ENCODE measurements around the gene RIMKLB. TPM values are rescaled to one million over a fixed set of nuclear protein-coding genes. Genes with fewer than 3 reads are reported as not detected.

The RIMKLB gene
- 1 to 10 TPM; 6.1 to 7.9 TPM for total RNA-seq
- polyA plus RNA-seq, result 4.3 TPM

DNA sequence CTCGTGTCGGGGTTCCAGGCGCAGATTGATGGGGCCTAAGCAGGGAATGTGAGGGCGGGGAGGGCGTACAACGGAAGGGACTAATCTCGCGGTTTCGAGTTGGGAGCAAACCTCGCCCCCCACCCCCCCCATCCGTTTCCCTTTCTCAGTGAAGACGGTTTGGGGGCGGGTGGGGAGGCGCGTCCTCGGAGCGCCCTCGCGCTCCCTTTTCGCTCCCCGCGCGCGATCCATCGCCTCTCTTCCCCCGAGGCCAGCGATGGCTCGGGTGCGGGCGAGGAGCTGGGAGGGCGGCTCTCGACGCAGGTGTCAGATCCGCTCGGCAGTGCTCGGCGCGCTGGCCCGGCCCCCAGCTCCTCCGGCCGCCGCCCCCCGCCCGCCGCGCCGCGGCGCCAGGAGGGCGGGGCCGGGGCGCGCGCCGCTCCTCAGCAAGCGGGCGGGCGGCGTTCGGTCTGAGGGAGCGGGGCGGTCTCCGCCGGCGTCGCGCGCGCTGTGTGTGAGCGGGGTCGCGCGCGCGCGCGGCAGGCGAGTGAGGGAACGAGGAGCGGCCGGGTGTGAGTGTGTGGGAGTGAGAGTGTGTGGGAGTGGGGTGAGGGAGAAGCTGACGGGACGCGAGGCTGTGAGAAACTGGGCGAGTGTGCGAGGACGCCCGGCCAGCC is at the start of gene RIMKLB:
Gene RIMKLB (plus strand): TSS at position 516 of the 656 bp plus-strand sequence. CDS start 15,876 bp downstream, outside the sequence.
- CTCF ChIA-PET, result interaction anchor here (0.7 to 1.0 kb wide), 2 partner anchors 153 to 351 kb away, joined by 3 to 4 read pairs; no protein-coding TSS in a partner anchor
- peaks cover 16% of the 10 kb centered on the region for H3K4me1 ChIP-seq (ENCODE audit: insufficient read depth, low read length)
- peak within 1 kb of the TSS; percentile 57 for H3K27ac ChIP-seq (ENCODE audit: low read depth, low read length)
- H3K4me3 Mint-ChIP-seq, result peak within 1 kb of the TSS; percentile 84 to 96 (median 88)
- H3K36me3 ChIP-seq (ENCODE audit: insufficient read depth, low read length), result no peaks in the 10 kb centered on the region
- DNase-seq, result peak; percentile 67 to 85 (median 71)
- H3K27ac Mint-ChIP-seq, result peak within 1 kb of the TSS; percentile 44 to 96 (median 87)
- no peaks in the 10 kb centered on the region for H3K27me3 Mint-ChIP-seq
- no peaks in the 10 kb centered on the region for H3K27me3 ChIP-seq (ENCODE audit: insufficient read depth, low read length, poor library complexity, severe bottlenecking)
- H3K9me3 Mint-ChIP-seq, result no peaks in the 10 kb centered on the region
- peak within 1 kb of the TSS; percentile 77 for H3K4me3 ChIP-seq (ENCODE audit: low read length)
- H3K36me3 Mint-ChIP-seq, result peaks cover 0 to 5% (median 4%) of the 10 kb centered on the region in 3 donors
- no peaks in the 10 kb centered on the region for H3K9me3 ChIP-seq (ENCODE audit: low read length)
- peaks cover 18 to 27% (median 26%) of the 10 kb centered on the region in 3 donors for H3K4me1 Mint-ChIP-seq
- POLR2A ChIA-PET, result interaction anchor here (1.1 kb wide), 2 partner anchors 217 to 252 kb away, joined by 3 to 4 read pairs; partner anchors contain the start of genes M6PR and PHC1

DNA sequence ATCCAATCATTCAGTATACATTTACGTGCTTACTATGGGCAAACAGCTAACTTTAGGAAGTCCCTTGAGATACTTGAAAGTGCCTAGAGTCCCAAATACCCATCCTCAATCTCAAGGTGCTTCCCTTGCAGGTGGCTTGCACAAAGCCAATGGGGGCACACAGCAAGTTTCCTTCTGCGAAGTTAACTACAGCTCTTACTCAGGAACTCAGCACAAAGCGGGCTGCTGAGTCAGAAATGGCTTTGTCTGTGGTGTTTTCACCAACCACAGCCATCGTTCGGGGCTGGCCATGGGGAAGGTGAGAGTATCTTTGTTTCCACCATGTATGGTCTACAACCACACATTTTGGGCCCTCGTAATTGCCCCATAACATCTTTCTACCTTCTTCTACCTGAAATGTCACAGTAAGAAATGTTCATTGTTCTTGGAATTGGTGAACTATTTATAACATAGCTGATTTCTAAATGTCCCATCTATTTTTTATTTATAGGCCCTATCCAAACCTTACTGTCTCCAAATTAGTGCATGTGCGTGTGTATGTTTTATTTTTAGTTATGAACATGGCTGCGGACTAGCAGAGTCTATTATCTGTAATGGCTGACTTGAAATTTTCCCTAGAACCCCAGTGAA is 49.1 kb upstream of the RIMKLB start:
- peak overlapping the region in 5 of 8 donors; percentile 8 to 72 (median 57) for H3K27ac Mint-ChIP-seq
- DNase-seq, result peak in 3 of 5 donors; percentile 2 to 69 (median 6)

DNA sequence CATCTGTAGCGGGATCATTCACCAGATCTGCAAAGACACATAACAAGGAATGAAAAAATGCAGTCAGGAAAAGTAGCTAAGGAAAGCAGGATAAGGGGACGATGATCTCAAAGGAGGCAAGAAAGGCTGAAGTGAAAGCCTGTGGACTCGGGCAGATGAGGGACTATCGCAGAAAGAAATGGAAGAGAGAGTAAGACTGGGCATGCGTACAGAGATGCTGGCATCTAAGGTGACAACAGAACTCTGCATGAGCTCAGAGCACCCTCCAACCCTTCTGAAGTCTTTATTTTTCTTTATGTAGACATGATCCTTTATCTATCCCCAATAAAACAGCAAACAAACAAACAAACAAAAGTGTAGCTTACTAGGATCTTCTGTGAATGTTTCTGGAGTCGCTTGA is 42.4 kb upstream of the RIMKLB start:
- POLR2A ChIA-PET, result no interaction called here
- no peak for DNase-seq
- CTCF ChIA-PET, result interaction anchor here (0.7 to 1.6 kb wide), 6 partner anchors 11 to 394 kb away, joined by 3 to 5 read pairs (median 3); no protein-coding TSS in a partner anchor

More for the DNA sequence above, 49.1 kb upstream of the RIMKLB start:
- POLR2A ChIA-PET, result interaction anchor here (0.6 kb wide), 1 partner anchor 72 kb away, joined by 3 read pairs; no protein-coding TSS in a partner anchor
- Mint-ChIP-seq H3K27me3 (peaks cover 0 to 2% of the 10 kb centered on the region in 2 donors), H3K36me3 (no peaks in the 10 kb centered on the region), H3K9me3 (no peaks in the 10 kb centered on the region), H3K4me1 (peaks cover 46 to 61% (median 52%) of the 10 kb centered on the region in 3 donors), H3K4me3 (peak overlapping the region in 3 of 7 donors; percentile 4 to 40 (median 25))
- Histone ChIP-seq H3K36me3 (ENCODE audit: insufficient read depth, low read length) (no peaks in the 10 kb centered on the region), H3K4me1 (ENCODE audit: insufficient read depth, low read length) (peaks cover 25% of the 10 kb centered on the region), H3K27ac (ENCODE audit: low read depth, low read length) (no peak overlapping the region), H3K9me3 (ENCODE audit: low read length) (no peaks in the 10 kb centered on the region), H3K27me3 (ENCODE audit: insufficient read depth, low read length, poor library complexity, severe bottlenecking) (no peaks in the 10 kb centered on the region), H3K4me3 (ENCODE audit: low read length) (no peak overlapping the region)
- CTCF ChIA-PET, result interaction anchor here (0.9 to 2.2 kb wide), 6 partner anchors 9 to 400 kb away, joined by 3 to 10 read pairs (median 6); no protein-coding TSS in a partner anchor

GRCh38 chr12:8658346-8658745 is 39.4 kb upstream of the RIMKLB start:
- Mint-ChIP-seq H3K27me3 (peaks cover 4 to 6% of the 10 kb centered on the region in 2 donors), H3K4me1 (no peaks in the 10 kb centered on the region), H3K27ac (no peak overlapping the region), H3K9me3 (no peaks in the 10 kb centered on the region), H3K36me3 (peaks cover 0 to 1% (median 0%) of the 10 kb centered on the region in 3 donors), H3K4me3 (no peak overlapping the region)
- H3K4me1 ChIP-seq (ENCODE audit: insufficient read depth, low read length), result no peaks in the 10 kb centered on the region
- H3K4me3 ChIP-seq (ENCODE audit: low read length), result no peak overlapping the region
- H3K36me3 ChIP-seq (ENCODE audit: insufficient read depth, low read length), result no peaks in the 10 kb centered on the region
- DNase-seq, result no peak
- ChIA-PET POLR2A (interaction anchor here (0.6 kb wide), 1 partner anchor 15 kb away, joined by 4 read pairs; no protein-coding TSS in a partner anchor), CTCF (interaction anchor here (0.7 to 2.7 kb wide), 7 partner anchors 12 to 291 kb away, joined by 3 to 14 read pairs (median 6); partner anchors contain the start of gene M6PR)
- no peaks in the 10 kb centered on the region for H3K27me3 ChIP-seq (ENCODE audit: insufficient read depth, low read length, poor library complexity, severe bottlenecking)
- no peak overlapping the region for H3K27ac ChIP-seq (ENCODE audit: low read depth, low read length)
- H3K9me3 ChIP-seq (ENCODE audit: low read length), result no peaks in the 10 kb centered on the region

More for the DNA sequence above, 42.4 kb upstream of the RIMKLB start:
- H3K4me1 ChIP-seq (ENCODE audit: insufficient read depth, low read length), result no peaks in the 10 kb centered on the region
- Mint-ChIP-seq H3K4me3 (no peak overlapping the region), H3K27me3 (peaks cover 4 to 6% of the 10 kb centered on the region in 2 donors), H3K36me3 (peaks cover 0 to 1% (median 0%) of the 10 kb centered on the region in 3 donors), H3K27ac (no peak overlapping the region), H3K9me3 (no peaks in the 10 kb centered on the region), H3K4me1 (peaks cover 0 to under 1% (median 0%) of the 10 kb centered on the region in 3 donors)
- no peaks in the 10 kb centered on the region for H3K9me3 ChIP-seq (ENCODE audit: low read length)
- no peaks in the 10 kb centered on the region for H3K36me3 ChIP-seq (ENCODE audit: insufficient read depth, low read length)
- no peak overlapping the region for H3K27ac ChIP-seq (ENCODE audit: low read depth, low read length)
- H3K4me3 ChIP-seq (ENCODE audit: low read length), result no peak overlapping the region
- no peaks in the 10 kb centered on the region for H3K27me3 ChIP-seq (ENCODE audit: insufficient read depth, low read length, poor library complexity, severe bottlenecking)

- Mint-ChIP-seq H3K27ac (peak overlapping the region in 1 of 8 donors; percentile 28), H3K9me3 (no peaks in the 10 kb centered on the region), H3K4me1 (no peaks in the 10 kb centered on the region), H3K27me3 (peaks cover 8 to 10% of the 10 kb centered on the region in 2 donors), H3K4me3 (no peak overlapping the region), H3K36me3 (peaks cover 0 to 4% (median 0%) of the 10 kb centered on the region in 3 donors)
- ChIA-PET POLR2A (no interaction called here), CTCF (interaction anchor here (0.6 to 0.9 kb wide), 3 partner anchors 12 to 387 kb away, joined by 3 to 4 read pairs (median 3); no protein-coding TSS in a partner anchor)
- Histone ChIP-seq H3K27ac (ENCODE audit: low read depth, low read length) (no peak overlapping the region), H3K36me3 (ENCODE audit: insufficient read depth, low read length) (no peaks in the 10 kb centered on the region), H3K9me3 (ENCODE audit: low read length) (no peaks in the 10 kb centered on the region), H3K4me3 (ENCODE audit: low read length) (no peak overlapping the region), H3K4me1 (ENCODE audit: insufficient read depth, low read length) (no peaks in the 10 kb centered on the region), H3K27me3 (ENCODE audit: insufficient read depth, low read length, poor library complexity, severe bottlenecking) (no peaks in the 10 kb centered on the region)
- no peak for DNase-seq
These were observed 36.8 kb upstream of the RIMKLB start for GRCh38 chr12:8661016-8661415.

DNA sequence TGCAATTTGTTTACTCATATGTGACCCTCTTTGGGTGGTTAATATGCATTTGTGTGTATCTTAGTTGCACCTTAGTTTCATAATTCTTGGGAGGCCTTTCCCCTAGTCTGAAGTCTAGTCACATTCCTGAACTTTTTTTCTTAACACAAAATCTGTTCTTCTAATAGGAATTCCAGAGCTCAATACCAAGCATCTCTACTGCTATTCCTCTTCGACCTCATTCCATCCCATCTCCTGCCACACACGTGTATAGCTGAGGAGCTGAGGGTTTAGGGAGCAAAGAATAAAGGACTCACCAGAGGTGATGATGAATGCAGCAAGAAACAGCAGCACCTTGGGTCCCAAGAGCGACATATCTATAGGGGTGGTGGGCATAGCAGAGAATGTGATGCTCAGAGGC is 36.0 kb upstream of the RIMKLB start:
- Mint-ChIP-seq H3K27ac (no peak overlapping the region), H3K27me3 (peaks cover 8 to 10% of the 10 kb centered on the region in 2 donors), H3K36me3 (peaks cover 0 to 4% (median 0%) of the 10 kb centered on the region in 3 donors), H3K4me1 (no peaks in the 10 kb centered on the region), H3K4me3 (no peak overlapping the region), H3K9me3 (no peaks in the 10 kb centered on the region)
- H3K27ac ChIP-seq (ENCODE audit: low read depth, low read length), result no peak overlapping the region
- DNase-seq, result no peak
- H3K9me3 ChIP-seq (ENCODE audit: low read length), result no peaks in the 10 kb centered on the region
- ChIA-PET POLR2A (no interaction called here), CTCF (no interaction called here)
- H3K4me3 ChIP-seq (ENCODE audit: low read length), result no peak overlapping the region
- H3K4me1 ChIP-seq (ENCODE audit: insufficient read depth, low read length), result no peaks in the 10 kb centered on the region
- no peaks in the 10 kb centered on the region for H3K27me3 ChIP-seq (ENCODE audit: insufficient read depth, low read length, poor library complexity, severe bottlenecking)
- H3K36me3 ChIP-seq (ENCODE audit: insufficient read depth, low read length), result no peaks in the 10 kb centered on the region

DNA sequence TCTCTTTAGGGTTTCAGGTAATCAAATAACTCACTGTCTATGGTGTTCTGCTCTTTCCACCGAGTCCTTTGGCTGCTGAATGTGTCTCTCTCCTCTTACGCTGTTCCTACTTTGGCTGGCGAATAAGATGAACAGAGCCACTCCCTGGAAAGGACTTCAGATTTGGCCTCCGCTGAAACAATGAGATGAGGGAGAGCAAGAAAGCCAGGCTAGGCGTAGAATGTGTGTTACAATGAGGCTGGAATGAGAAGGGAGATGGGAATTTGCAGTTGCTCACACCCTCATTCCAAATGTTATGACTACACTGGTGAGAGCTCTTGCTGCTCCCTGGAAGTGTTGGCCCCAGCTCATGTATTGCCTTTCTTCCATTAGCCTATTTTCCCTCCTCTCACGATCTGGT is 35.2 kb upstream of the RIMKLB start, which contains the start of gene MFAP5:
Gene MFAP5 (minus strand): TSS at position 234 of the 400 bp plus-strand sequence. CDS start 722 bp downstream, outside the sequence.
- Histone ChIP-seq H3K4me3 (ENCODE audit: low read length) (no peak within 1 kb of the TSS), H3K4me1 (ENCODE audit: insufficient read depth, low read length) (no peaks in the 10 kb centered on the region), H3K27me3 (ENCODE audit: insufficient read depth, low read length, poor library complexity, severe bottlenecking) (no peaks in the 10 kb centered on the region), H3K27ac (ENCODE audit: low read depth, low read length) (no peak within 1 kb of the TSS), H3K9me3 (ENCODE audit: low read length) (no peaks in the 10 kb centered on the region), H3K36me3 (ENCODE audit: insufficient read depth, low read length) (no peaks in the 10 kb centered on the region)
- Mint-ChIP-seq H3K36me3 (peaks cover 0 to 4% (median 0%) of the 10 kb centered on the region in 3 donors), H3K27me3 (peaks cover 8 to 10% of the 10 kb centered on the region in 2 donors), H3K27ac (no peak within 1 kb of the TSS), H3K9me3 (no peaks in the 10 kb centered on the region), H3K4me3 (no peak within 1 kb of the TSS), H3K4me1 (no peaks in the 10 kb centered on the region)
- ChIA-PET CTCF (interaction anchor here (1.2 kb wide), 1 partner anchor 228 kb away, joined by 5 read pairs; no protein-coding TSS in a partner anchor), POLR2A (no interaction called here)
- no peak for DNase-seq

Measured in CD8-positive, alpha-beta memory T cell (primary cell).